ENCODE data around the gene CCDC92. TPM values are rescaled to one million over a fixed set of nuclear protein-coding genes. Genes with fewer than 3 reads are reported as not detected.

The CCDC92 gene
- total and polyA plus RNA-seq, 10 of the 15 experiments (the other 5 are each of a cell fraction or from before 2014, with no cell fraction given) = 0.53 to 11.8 (median 4.2) TPM

DNA sequence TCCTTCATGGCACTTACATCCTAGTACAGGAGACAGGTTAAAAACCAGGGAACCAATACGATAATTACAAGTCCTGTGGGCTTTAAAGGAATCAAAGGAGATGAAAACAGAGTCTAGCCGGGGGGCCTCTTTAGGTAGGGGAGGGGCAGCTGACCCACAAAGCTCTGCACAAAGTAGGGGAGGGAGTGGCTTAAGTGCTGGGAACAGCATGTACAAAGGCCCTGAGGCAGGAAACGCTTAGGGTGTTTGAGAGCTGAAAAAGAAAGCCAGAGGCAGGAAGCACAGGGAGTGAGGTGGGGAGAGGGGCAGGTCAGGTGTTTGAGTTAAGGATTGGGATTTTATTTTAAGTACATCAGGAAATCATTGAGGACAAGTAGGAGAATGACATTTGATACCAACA, 38.1 kb upstream of the CCDC92 start (continued):
- TF ChIP-seq, protein P1, sequence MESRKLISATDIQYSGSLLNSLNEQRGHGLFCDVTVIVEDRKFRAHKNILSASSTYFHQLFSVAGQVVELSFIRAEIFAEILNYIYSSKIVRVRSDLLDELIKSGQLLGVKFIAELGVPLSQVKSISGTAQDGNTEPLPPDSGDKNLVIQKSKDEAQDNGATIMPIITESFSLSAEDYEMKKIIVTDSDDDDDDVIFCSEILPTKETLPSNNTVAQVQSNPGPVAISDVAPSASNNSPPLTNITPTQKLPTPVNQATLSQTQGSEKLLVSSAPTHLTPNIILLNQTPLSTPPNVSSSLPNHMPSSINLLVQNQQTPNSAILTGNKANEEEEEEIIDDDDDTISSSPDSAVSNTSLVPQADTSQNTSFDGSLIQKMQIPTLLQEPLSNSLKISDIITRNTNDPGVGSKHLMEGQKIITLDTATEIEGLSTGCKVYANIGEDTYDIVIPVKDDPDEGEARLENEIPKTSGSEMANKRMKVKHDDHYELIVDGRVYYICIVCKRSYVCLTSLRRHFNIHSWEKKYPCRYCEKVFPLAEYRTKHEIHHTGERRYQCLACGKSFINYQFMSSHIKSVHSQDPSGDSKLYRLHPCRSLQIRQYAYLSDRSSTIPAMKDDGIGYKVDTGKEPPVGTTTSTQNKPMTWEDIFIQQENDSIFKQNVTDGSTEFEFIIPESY (IDR thresholded peaks at IDR 0.05) = no peak
- TF ChIP-seq, protein P2, sequence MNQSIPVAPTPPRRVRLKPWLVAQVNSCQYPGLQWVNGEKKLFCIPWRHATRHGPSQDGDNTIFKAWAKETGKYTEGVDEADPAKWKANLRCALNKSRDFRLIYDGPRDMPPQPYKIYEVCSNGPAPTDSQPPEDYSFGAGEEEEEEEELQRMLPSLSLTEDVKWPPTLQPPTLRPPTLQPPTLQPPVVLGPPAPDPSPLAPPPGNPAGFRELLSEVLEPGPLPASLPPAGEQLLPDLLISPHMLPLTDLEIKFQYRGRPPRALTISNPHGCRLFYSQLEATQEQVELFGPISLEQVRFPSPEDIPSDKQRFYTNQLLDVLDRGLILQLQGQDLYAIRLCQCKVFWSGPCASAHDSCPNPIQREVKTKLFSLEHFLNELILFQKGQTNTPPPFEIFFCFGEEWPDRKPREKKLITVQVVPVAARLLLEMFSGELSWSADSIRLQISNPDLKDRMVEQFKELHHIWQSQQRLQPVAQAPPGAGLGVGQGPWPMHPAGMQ (IDR thresholded peaks at IDR 0.05; ENCODE audit: borderline replicate concordance) = no peak
- no peak for TF ChIP-seq NFIC (IDR thresholded peaks at IDR 0.05; ENCODE audit: low read depth, low read length)
- TF ChIP-seq CBX5 (IDR thresholded peaks at IDR 0.05; ENCODE audit: low read depth) = no peak
- no peak for TF ChIP-seq HDGF (IDR thresholded peaks at IDR 0.05)

DNA sequence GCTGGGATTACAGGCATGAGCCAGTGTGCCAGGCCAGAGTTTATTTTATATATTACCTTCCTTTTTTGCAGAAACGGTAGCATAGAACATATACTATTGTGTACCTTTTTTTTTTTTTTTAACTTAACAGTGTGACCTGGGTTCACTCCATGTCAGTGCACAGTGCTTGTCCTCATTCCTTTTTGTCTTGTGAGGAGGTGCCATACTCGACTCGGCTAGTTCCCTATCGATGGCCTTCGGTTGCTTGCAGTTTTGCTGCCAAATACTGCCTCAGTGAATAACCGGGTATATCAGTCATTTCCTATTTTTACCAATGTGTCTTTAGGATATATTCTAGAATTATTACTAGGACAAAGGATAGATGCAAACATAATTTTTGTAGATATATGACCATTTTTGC, 37.1 kb upstream of the CCDC92 start:
- H3K4me1 ChIP-seq (ENCODE audit: control insufficient read depth, insufficient read depth, low read length) = peaks cover 14% of the 10 kb centered on the region
- FAIRE-seq = no peak
- no peak overlapping the region for H2AFZ ChIP-seq (ENCODE audit: control insufficient read depth, low read depth, low read length)
- in situ Hi-C loops (cut with MboI) = no loop called here
- ATAC-seq = no peak
- no peaks in the 10 kb centered on the region for H3K9me3 ChIP-seq (replicated peaks; ENCODE audit: control insufficient read depth, insufficient read depth, low read length)
- no peak overlapping the region for H3K27ac ChIP-seq (ENCODE audit: control insufficient read depth, insufficient read depth)
- no peaks in the 10 kb centered on the region for H4K20me1 ChIP-seq (ENCODE audit: control insufficient read depth, insufficient read depth)
- BruUV-seq (replicated peaks) = no TSS peak
- ChIA-PET CTCF (no interaction called here), POLR2A (no interaction called here), RAD21 (ENCODE audit: unreplicated experiment) (no interaction called here), SMC1A (ENCODE audit: uncharacterized antibody, unreplicated experiment) (no interaction called here)
- DNase-seq (ENCODE audit: low read depth, low spot score) = no peak
- no peak overlapping the region for H3K4me3 ChIP-seq
- H3K4me2 ChIP-seq (ENCODE audit: control insufficient read depth, insufficient read depth) = no peak overlapping the region
- peaks cover 5 to 21% of the 10 kb centered on the region in 2 experiments; a peak in 3 of 4 replicates for H3K36me3 ChIP-seq (ENCODE audit: control insufficient read depth in 2 of 2, insufficient read depth in 2 of 2, low read length in 1 of 2)
- no peaks in the 10 kb centered on the region for H3K27me3 ChIP-seq (replicated peaks in 1 of 2; ENCODE audit: control insufficient read depth in 2 of 2, insufficient read depth in 2 of 2, low read length in 1 of 2)
- over 99% methylated on average over 6 of the region's 6 CpGs for WGBS (ENCODE audit: insufficient coverage, insufficient replicate concordance, low lambda C conversion rate, missing lambda C conversion rate)
- no peaks in the 10 kb centered on the region; the same call in 1 of the 2 replicates for H3K79me2 ChIP-seq (ENCODE audit: control insufficient read depth, insufficient read depth, low read length)
- no peak for TF ChIP-seq SPI1 (IDR thresholded peaks at IDR 0.05; ENCODE audit: borderline replicate concordance, insufficient read depth, low read depth, low read length)
- TF ChIP-seq POU2F2 (IDR thresholded peaks at IDR 0.05; ENCODE audit: borderline replicate concordance, low read depth, low read length) = no peak
- no peak for TF ChIP-seq CHD2 (IDR thresholded peaks at IDR 0.05; ENCODE audit: borderline replicate concordance, low read depth, low read length)
- no peak for TF ChIP-seq NFIC (IDR thresholded peaks at IDR 0.05; ENCODE audit: low read depth, low read length)
- no peak for TF ChIP-seq NRF1 (conservative IDR thresholded peaks at IDR 0.05; ENCODE audit: low read depth, low read length)
- no peak for TF ChIP-seq KAT2A (conservative IDR thresholded peaks at IDR 0.05; ENCODE audit: control insufficient read depth, low read depth, low read length)
- TF ChIP-seq JUND (IDR thresholded peaks at IDR 0.05; ENCODE audit: low read depth, low read length) = no peak
- no peak for TF ChIP-seq BMI1 (IDR thresholded peaks at IDR 0.05; ENCODE audit: borderline replicate concordance)
- no peak for TF ChIP-seq ZNF207 (IDR thresholded peaks at IDR 0.05; ENCODE audit: borderline replicate concordance)
- no peak for TF ChIP-seq RAD51 (IDR thresholded peaks at IDR 0.05)
- TF ChIP-seq ZZZ3 (IDR thresholded peaks at IDR 0.05; ENCODE audit: control insufficient read depth, insufficient read length, low read depth) = no peak
- no peak for TF ChIP-seq KDM1A (IDR thresholded peaks at IDR 0.05; ENCODE audit: borderline replicate concordance)
- TF ChIP-seq TCF7 (IDR thresholded peaks at IDR 0.05; ENCODE audit: borderline replicate concordance) = no peak
- no peak for TF ChIP-seq ZNF274 (IDR thresholded peaks at IDR 0.05; ENCODE audit: insufficient read depth, insufficient read length)
- intact Hi-C loops (cut with micrococcal nuclease; ENCODE audit: unreplicated experiment) = no loop called here
- no peak overlapping the region for H3K9ac ChIP-seq (ENCODE audit: control insufficient read depth, insufficient read depth, low read length)

Data from GM12878 (cell line).